Activated T-cell treated with anti-CD3 and anti-CD28 coated beads, Interleukin-2, amount 50 U/mL, for 1 hour (primary cell): Measurements from ENCODE around the gene METTL24.
"Not testable (repeated sequence)": the region's sequence is repeated elsewhere in the genome, so short reads cannot be mapped to it uniquely, and the experiment has no call there.

Experiments
- DNase-seq: peaks from one replicate; pipeline ENCODE4 v3.0.0-alpha.2; 2020

The METTL24 gene

GRCh38 chr6:110359556-110359955, 1.4 kb upstream of the METTL24 start:
- DNase-seq, result no peak

GRCh38 chr6:110358553-110359160, 508 bp upstream of the METTL24 start:
- no peak for DNase-seq

- DNase-seq, result no peak
These were observed 868 bp downstream of the METTL24 start for GRCh38 chr6:110357298-110357663.

- no peak for DNase-seq
These were observed 1.4 kb downstream of the METTL24 start for GRCh38 chr6:110356778-110357177.

- no peak for DNase-seq
These were observed 2.4 kb downstream of the METTL24 start for GRCh38 chr6:110355727-110356126.

- no peak for DNase-seq
These were observed 3.1 kb downstream of the METTL24 start for GRCh38 chr6:110355022-110355421.

- DNase-seq, result no peak
These were observed 4.0 kb downstream of the METTL24 start for GRCh38 chr6:110354153-110354552.

- no peak for DNase-seq
These were observed 4.6 kb downstream of the METTL24 start for GRCh38 chr6:110353457-110354001.

GRCh38 chr6:110352563-110353262, 5.4 kb downstream of the METTL24 start:
- no peak for DNase-seq

GRCh38 chr6:110351986-110352385, 6.2 kb downstream of the METTL24 start:
- no peak for DNase-seq

- no peak for DNase-seq
These were observed 6.6 kb downstream of the METTL24 start for GRCh38 chr6:110351546-110351945.

- DNase-seq, result not testable (repeated sequence)
These were observed 7.6 kb downstream of the METTL24 start for GRCh38 chr6:110350593-110350992.

- no peak for DNase-seq
These were observed 9.0 kb downstream of the METTL24 start for GRCh38 chr6:110348961-110349690.

- DNase-seq, result no peak
These were observed 13.1 kb downstream of the METTL24 start for GRCh38 chr6:110345025-110345424.

- no peak for DNase-seq
These were observed 15.4 kb downstream of the METTL24 start for GRCh38 chr6:110342759-110343158.

GRCh38 chr6:110341663-110342596, 16.2 kb downstream of the METTL24 start:
- no peak for DNase-seq

- no peak for DNase-seq
These were observed 17.1 kb downstream of the METTL24 start for GRCh38 chr6:110341067-110341466.

- no peak for DNase-seq
These were observed 17.7 kb downstream of the METTL24 start for GRCh38 chr6:110340392-110340965.

GRCh38 chr6:110338820-110339470, 19.2 kb downstream of the METTL24 start:
- no peak for DNase-seq

GRCh38 chr6:110337486-110337885, 20.7 kb downstream of the METTL24 start:
- no peak for DNase-seq

- no peak for DNase-seq
These were observed 23.5 kb downstream of the METTL24 start for GRCh38 chr6:110334423-110335180.
